HG02885 (cell line): ENCODE results near the gene MYL10.
A peak's percentile ranks its signal among the peaks of the same experiment; 100 is the strongest.
"Not testable (repeated sequence)": the region's sequence is repeated elsewhere in the genome, so short reads cannot be mapped to it uniquely, and the experiment has no call there.

Source experiments
- ATAC-seq: cut with Tn5 transposase; IDR thresholded peaks from one replicate; pipeline ENCODE4 v1.9.1; 2021; ENCODE audit warnings: mild to moderate bottlenecking; ENCODE audit not compliant: unreplicated experiment, poor library complexity

The MYL10 gene

GRCh38 chr7:101622609-101623173, 6.4 kb downstream of the MYL10 start:
- ATAC-seq: no peak

- ATAC-seq: no peak
Measured at GRCh38 chr7:101620991-101621390, 8.1 kb downstream of the MYL10 start.

GRCh38 chr7:101620395-101620794, 8.7 kb downstream of the MYL10 start:
- no peak for ATAC-seq

- ATAC-seq: no peak
Measured at GRCh38 chr7:101618916-101619315, 10.2 kb downstream of the MYL10 start.

GRCh38 chr7:101618207-101618839, 10.8 kb downstream of the MYL10 start:
- ATAC-seq: no peak

- ATAC-seq: no peak
Measured at GRCh38 chr7:101617451-101618206, 11.5 kb downstream of the MYL10 start.

GRCh38 chr7:101615446-101615845, 13.7 kb downstream of the MYL10 start:
- no peak for ATAC-seq

- no peak for ATAC-seq
Measured at GRCh38 chr7:101614939-101615302, 14.2 kb downstream of the MYL10 start.

- ATAC-seq: no peak
Measured at GRCh38 chr7:101614098-101614938, 14.8 kb downstream of the MYL10 start.

- no peak for ATAC-seq
Measured at GRCh38 chr7:101612885-101613515, 16.1 kb downstream of the MYL10 start.

GRCh38 chr7:101608772-101609713, 20.1 kb downstream of the MYL10 start:
- no peak for ATAC-seq

GRCh38 chr7:101606498-101606923, 22.6 kb downstream of the MYL10 start:
- no peak for ATAC-seq

- ATAC-seq: no peak
Measured at GRCh38 chr7:101605611-101606497, 23.2 kb downstream of the MYL10 start.

GRCh38 chr7:101604934-101605332, 24.2 kb downstream of the MYL10 start:
- ATAC-seq: not testable (repeated sequence)

- no peak for ATAC-seq
Measured at GRCh38 chr7:101604331-101604933, 24.7 kb downstream of the MYL10 start.

GRCh38 chr7:101602484-101603241, 26.4 kb downstream of the MYL10 start:
- peak; percentile 52 for ATAC-seq

GRCh38 chr7:101602082-101602481, 27.0 kb downstream of the MYL10 start:
- ATAC-seq: no peak
